Dermis blood vessel endothelial cell (primary cell): ENCODE results near the gene ZNF668. TPM values are rescaled to one million over a fixed set of nuclear protein-coding genes. Genes with fewer than 3 reads are reported as not detected.
A peak's percentile ranks its signal among the peaks of the same experiment; 100 is the strongest.
"Not testable (repeated sequence)": the region's sequence is repeated elsewhere in the genome, so short reads cannot be mapped to it uniquely, and the experiment has no call there.

Experiments
- DNase-seq: peaks from one replicate; pipeline ENCODE4 v3.0.0; 2010
- total RNA-seq: library from RNA; depleted of rRNA; stranded (reverse); fragments of >200 nt; gene quantifications from 2 replicates; pipeline ENCODE4 v1.2.3, GENCODE V29; 2014

The ZNF668 gene
- total RNA-seq, 1 donor from 2014 or later = 9.0 TPM

GRCh38 chr16:31100876-31101641, 27.0 kb upstream of the ZNF668 start:
- DNase-seq = not testable (repeated sequence)

- DNase-seq = peak; percentile 25
Observed at GRCh38 chr16:31099860-31100638, 26.0 kb upstream of the ZNF668 start.

GRCh38 chr16:31094424-31095120, 20.5 kb upstream of the ZNF668 start, which contains the start of gene VKORC1:
Gene VKORC1, minus strand, starts transcription at chr16:31094797. Its CDS starts 68 bp downstream, at chr16:31094729.
- DNase-seq = peak; percentile 98

- DNase-seq = no peak
Observed at GRCh38 chr16:31094088-31094423, 20.0 kb upstream of the ZNF668 start.

- no peak for DNase-seq
Observed at GRCh38 chr16:31093132-31093703, 19.2 kb upstream of the ZNF668 start.

- no peak for DNase-seq
Observed at GRCh38 chr16:31092330-31092729, 18.3 kb upstream of the ZNF668 start.

GRCh38 chr16:31090540-31090939, 16.5 kb upstream of the ZNF668 start:
- DNase-seq = no peak

GRCh38 chr16:31089199-31089598, 15.2 kb upstream of the ZNF668 start:
- no peak for DNase-seq

- DNase-seq = no peak
Observed at GRCh38 chr16:31088459-31089183, 14.6 kb upstream of the ZNF668 start, which contains the start of gene PRSS53. Gene PRSS53, minus strand, starts transcription at chr16:31088943. Its CDS starts 134 bp downstream, at chr16:31088809.

GRCh38 chr16:31087971-31088370, 13.9 kb upstream of the ZNF668 start:
- DNase-seq = no peak

GRCh38 chr16:31087481-31087880, 13.4 kb upstream of the ZNF668 start:
- DNase-seq = no peak

GRCh38 chr16:31086629-31086906, 12.5 kb upstream of the ZNF668 start:
- no peak for DNase-seq

- no peak for DNase-seq
Observed at GRCh38 chr16:31085873-31086628, 12.0 kb upstream of the ZNF668 start.

GRCh38 chr16:31085411-31085810, 11.4 kb upstream of the ZNF668 start:
- DNase-seq = no peak

GRCh38 chr16:31084584-31085302, 10.7 kb upstream of the ZNF668 start:
- DNase-seq = no peak

GRCh38 chr16:31083981-31084380, 9.9 kb upstream of the ZNF668 start:
- no peak for DNase-seq

GRCh38 chr16:31083556-31083955, 9.5 kb upstream of the ZNF668 start:
- no peak for DNase-seq

- DNase-seq = no peak
Observed at GRCh38 chr16:31083081-31083480, 9.0 kb upstream of the ZNF668 start.

GRCh38 chr16:31082368-31083045, 8.5 kb upstream of the ZNF668 start:
- DNase-seq = no peak
